ENCODE measurements around the gene FARS2. TPM values are rescaled to one million over a fixed set of nuclear protein-coding genes. Genes with fewer than 3 reads are reported as not detected.

The FARS2 gene
- total and polyA plus RNA-seq, 10 donors = 9.0 to 27.4 (median 19.8) TPM

- no peaks in the 10 kb centered on the region for H3K27me3 ChIP-seq (replicated peaks in 1 of 7)
- H3K36me3 ChIP-seq = peaks cover 0 to 20% (median 2%) of the 10 kb centered on the region in 6 donors
- WGBS, 5 donors = 92 to 98% (median 96%) methylated on average over 2 of the region's 2 CpGs
- H3K4me3 ChIP-seq = no peak overlapping the region
- DNase-seq = no peak
- H3K27ac ChIP-seq = no peak overlapping the region
- peaks cover 0 to 17% (median 7%) of the 10 kb centered on the region in 6 donors for H3K4me1 ChIP-seq
- intact Hi-C loops (cut with DNase I; ENCODE audit: low total_unique reads) = no loop called here
- H3K9me3 ChIP-seq = no peaks in the 10 kb centered on the region
- no peak for TF ChIP-seq CTCF (IDR thresholded peaks at IDR 0.05 in 8 of 11, conservative IDR thresholded peaks at IDR 0.05 in 3 of 11)
- no peak for TF ChIP-seq POLR2A (IDR thresholded peaks at IDR 0.05)
- no peak for TF ChIP-seq POLR2AphosphoS5 (IDR thresholded peaks at IDR 0.05)
Observed at GRCh38 chr6:5215159-5215558, 46.2 kb upstream of the FARS2 start.

GRCh38 chr6:5215799-5216198, 45.5 kb upstream of the FARS2 start:
- H3K27ac ChIP-seq = no peak overlapping the region
- H3K4me1 ChIP-seq = peaks cover 0 to 17% (median 7%) of the 10 kb centered on the region in 6 donors
- TF ChIP-seq POLR2A (IDR thresholded peaks at IDR 0.05) = no peak
- no peak for TF ChIP-seq CTCF (IDR thresholded peaks at IDR 0.05 in 8 of 11, conservative IDR thresholded peaks at IDR 0.05 in 3 of 11)
- TF ChIP-seq POLR2AphosphoS5 (IDR thresholded peaks at IDR 0.05) = no peak
- intact Hi-C loops (cut with DNase I; ENCODE audit: low total_unique reads) = no loop called here
- WGBS, 5 donors = 47 to 59% (median 52%) methylated on average over 9 of the region's 9 CpGs
- no peaks in the 10 kb centered on the region for H3K27me3 ChIP-seq (replicated peaks in 1 of 7)
- DNase-seq = no peak
- H3K36me3 ChIP-seq = peaks cover 0 to 20% (median 2%) of the 10 kb centered on the region in 6 donors
- H3K9me3 ChIP-seq = no peaks in the 10 kb centered on the region
- no peak overlapping the region for H3K4me3 ChIP-seq

GRCh38 chr6:5217356-5217755, 44.0 kb upstream of the FARS2 start:
- no peak overlapping the region for H3K27ac ChIP-seq
- intact Hi-C loops (cut with DNase I; ENCODE audit: low total_unique reads) = no loop called here
- 90 to 96% (median 91%) methylated on average over 2 of the region's 2 CpGs for WGBS, 5 donors
- DNase-seq = no peak
- H3K9me3 ChIP-seq = no peaks in the 10 kb centered on the region
- peaks cover 0 to 20% (median 2%) of the 10 kb centered on the region in 6 donors for H3K36me3 ChIP-seq
- peaks cover 0 to 17% (median 7%) of the 10 kb centered on the region in 6 donors for H3K4me1 ChIP-seq
- TF ChIP-seq POLR2AphosphoS5 (IDR thresholded peaks at IDR 0.05) = no peak
- TF ChIP-seq POLR2A (IDR thresholded peaks at IDR 0.05) = no peak
- no peak for TF ChIP-seq CTCF (IDR thresholded peaks at IDR 0.05 in 8 of 11, conservative IDR thresholded peaks at IDR 0.05 in 3 of 11)
- no peaks in the 10 kb centered on the region for H3K27me3 ChIP-seq (replicated peaks in 1 of 7)
- H3K4me3 ChIP-seq = no peak overlapping the region

GRCh38 chr6:5219011-5219691, 42.2 kb upstream of the FARS2 start:
- Histone ChIP-seq H3K27ac (no peak overlapping the region), H3K4me1 (peaks cover 0 to 14% (median 7%) of the 10 kb centered on the region in 6 donors), H3K4me3 (no peak overlapping the region), H3K9me3 (no peaks in the 10 kb centered on the region), H3K27me3 (replicated peaks in 1 of 7) (no peaks in the 10 kb centered on the region), H3K36me3 (peaks cover 0 to 18% (median 2%) of the 10 kb centered on the region in 6 donors)
- WGBS, 5 donors = 88 to 92% (median 91%) methylated on average over 5 of the region's 5 CpGs
- TF ChIP-seq POLR2AphosphoS5 (IDR thresholded peaks at IDR 0.05) (no peak), CTCF (IDR thresholded peaks at IDR 0.05 in 8 of 11, conservative IDR thresholded peaks at IDR 0.05 in 3 of 11) (no peak), POLR2A (IDR thresholded peaks at IDR 0.05) (no peak)
- DNase-seq = no peak
- intact Hi-C loops (cut with DNase I; ENCODE audit: low total_unique reads) = no loop called here

Data from spleen (tissue), 11 donors.